Measurements from ENCODE around the gene NDUFB6.
A peak's percentile ranks its signal among the peaks of the same experiment; 100 is the strongest.
"Not testable (repeated sequence)": the region's sequence is repeated elsewhere in the genome, so short reads cannot be mapped to it uniquely, and the experiment has no call there.

The NDUFB6 gene

GRCh38 chr9:32571969-32572899 lies 725 bp downstream of the NDUFB6 start:
- DNase-seq (ENCODE audit: low read depth in 3 of 3) = peak in 2 of 3 experiments; percentile 61 to 68

DNA sequence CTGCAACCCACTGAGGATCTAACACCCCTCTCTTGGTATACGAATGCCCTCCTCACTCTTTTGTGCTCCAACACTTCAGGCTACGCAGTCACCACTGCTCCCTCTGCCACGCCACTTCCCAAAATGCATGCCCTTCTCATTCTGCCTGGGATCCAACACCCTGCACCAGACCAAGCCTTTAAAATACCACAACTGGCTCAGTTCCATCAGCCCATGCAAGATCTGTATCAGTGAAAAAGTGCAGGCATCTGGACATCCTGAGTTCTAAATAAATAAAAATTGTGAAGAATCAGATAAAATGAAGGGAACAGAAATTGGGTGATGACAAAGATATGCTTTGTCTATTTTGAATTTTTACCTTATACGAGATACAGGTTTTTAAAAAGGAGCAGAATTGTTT lies 2.7 kb downstream of the NDUFB6 start:
- no peak for DNase-seq (ENCODE audit: low read depth in 3 of 3)

- no peak for DNase-seq (ENCODE audit: low read depth in 3 of 3)
Measured at GRCh38 chr9:32566770-32567169, 6.2 kb downstream of the NDUFB6 start.

GRCh38 chr9:32565967-32566366 lies 7.0 kb downstream of the NDUFB6 start:
- DNase-seq (ENCODE audit: low read depth in 3 of 3) = no peak

GRCh38 chr9:32558408-32558934 lies 14.5 kb downstream of the NDUFB6 start:
- DNase-seq (ENCODE audit: low read depth in 3 of 3) = no peak

DNA sequence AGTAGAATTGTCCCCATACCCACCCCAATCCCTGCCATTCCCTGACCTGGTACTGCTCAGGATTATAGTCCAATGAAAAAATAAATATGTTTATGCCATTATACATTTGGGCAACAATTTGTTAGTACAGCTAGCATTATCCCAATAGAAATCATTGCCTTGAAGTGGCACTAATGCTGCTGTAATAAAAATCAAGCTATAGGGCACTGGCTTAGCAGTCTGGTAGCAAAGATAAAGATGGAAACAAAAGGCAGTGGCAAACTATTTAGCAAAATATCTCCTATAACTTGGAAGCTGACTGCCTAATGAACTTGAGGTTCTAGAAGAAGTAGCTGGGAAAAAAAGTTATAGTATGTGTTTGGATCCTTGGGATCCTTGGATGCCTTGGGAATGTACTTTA lies 18.4 kb downstream of the NDUFB6 start:
- DNase-seq (ENCODE audit: low read depth in 3 of 3) = no peak

DNA sequence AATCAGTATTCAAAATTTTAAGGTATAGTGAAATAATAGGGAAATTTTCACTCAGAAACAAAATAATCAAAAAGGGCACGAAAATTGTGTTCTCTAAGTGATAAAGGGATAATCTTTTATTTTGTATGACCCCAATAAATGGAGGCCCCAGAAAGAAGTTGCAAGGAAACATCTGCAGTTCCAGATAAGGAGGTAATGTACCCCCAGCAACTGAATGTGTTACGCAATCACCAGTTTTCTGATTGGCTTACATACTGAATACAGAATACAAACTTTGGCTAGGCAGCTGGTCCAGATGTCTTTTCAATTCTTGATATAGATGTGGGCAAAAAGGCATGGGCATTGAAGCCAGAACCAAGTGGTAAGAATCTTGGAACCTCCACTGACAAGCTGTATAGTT lies 18.9 kb downstream of the NDUFB6 start:
- no peak for DNase-seq (ENCODE audit: low read depth in 3 of 3)

DNA sequence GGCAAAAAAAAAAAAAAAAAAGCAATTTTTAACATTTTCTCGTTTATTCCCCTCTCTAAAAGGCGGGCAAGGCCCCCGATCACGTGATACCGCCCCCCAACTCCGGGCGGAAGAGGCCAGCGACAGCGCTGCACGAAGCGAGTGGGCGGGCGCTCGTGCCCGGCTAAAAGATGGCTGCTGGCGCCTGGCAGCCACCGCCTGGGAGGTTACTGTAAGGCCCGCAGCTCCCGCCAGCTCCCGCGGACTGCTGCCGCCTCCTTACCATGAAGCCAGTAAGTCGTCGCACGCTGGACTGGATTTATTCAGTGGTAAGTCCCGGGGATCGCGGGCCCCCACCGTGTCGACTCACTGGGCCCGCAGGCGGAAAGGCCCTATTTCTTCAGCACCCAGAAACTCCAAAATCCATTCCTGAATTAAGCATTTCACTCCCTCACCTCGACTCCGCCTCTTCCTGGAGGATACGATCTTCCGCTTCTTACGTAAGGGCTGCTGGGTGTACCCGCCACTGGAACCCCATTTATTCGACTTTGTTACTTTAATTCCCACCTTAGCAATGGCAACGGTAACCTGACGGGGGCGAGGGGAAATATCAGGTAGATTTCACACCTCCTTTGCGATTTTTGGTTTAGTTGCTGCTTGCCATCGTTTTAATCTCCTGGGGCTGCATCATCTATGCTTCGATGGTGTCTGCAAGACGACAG lies 20.6 kb downstream of the NDUFB6 start, which contains the start of the genes SMIM27 and TOPORS:
Gene SMIM27, plus strand, starts transcription at position 156 of the 701 bp plus-strand sequence. Its CDS starts 108 bp downstream, at position 264.
Gene TOPORS, minus strand, starts transcription at position 415 of the 701 bp plus-strand sequence. Its CDS starts 150 bp downstream, at position 265.
- DNase-seq (ENCODE audit: low read depth in 3 of 3) = peak; percentile 83 to 88 (median 83)

- DNase-seq (ENCODE audit: low read depth in 3 of 3) = peak in 2 of 3 experiments; percentile 19 to 25
Measured at GRCh38 chr9:32551276-32552051, 21.5 kb downstream of the NDUFB6 start.

DNA sequence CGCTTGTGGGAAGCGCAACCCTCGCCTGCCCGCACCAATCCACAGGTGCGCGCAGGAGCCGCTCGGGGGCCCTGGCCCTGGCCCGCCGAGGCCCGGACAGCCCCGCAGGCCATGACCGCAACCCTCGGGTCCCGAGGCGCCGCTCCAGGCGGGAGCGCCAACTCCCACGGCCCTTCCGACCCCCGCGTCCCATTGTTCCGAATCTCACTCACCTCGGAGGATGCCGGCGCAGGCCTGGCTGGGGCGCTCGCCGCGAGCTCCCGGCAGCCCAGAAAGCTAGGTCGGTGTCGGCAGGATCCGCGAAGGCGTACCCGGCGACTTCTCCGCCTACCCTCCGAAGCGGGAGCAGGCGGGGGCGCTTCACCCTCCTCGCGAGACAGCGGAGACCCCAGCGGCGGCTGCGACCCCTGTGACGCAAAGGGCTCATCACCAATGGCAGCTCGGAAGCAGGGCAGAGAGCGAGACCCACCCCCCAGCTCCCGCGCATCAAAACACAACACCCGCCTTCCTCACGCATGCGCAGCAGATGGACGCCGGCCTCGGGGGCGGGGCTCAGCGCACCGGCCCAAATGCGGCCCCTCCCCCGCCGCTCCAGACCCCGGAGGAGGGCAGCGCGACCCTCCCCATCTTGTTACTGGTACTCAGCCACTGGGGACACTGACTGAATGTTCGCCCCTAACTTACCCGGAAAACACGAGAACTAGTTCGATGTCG lies 22.2 kb downstream of the NDUFB6 start:
- DNase-seq (ENCODE audit: low read depth in 3 of 3) = peak; percentile 87 to 91 (median 89)

DNA sequence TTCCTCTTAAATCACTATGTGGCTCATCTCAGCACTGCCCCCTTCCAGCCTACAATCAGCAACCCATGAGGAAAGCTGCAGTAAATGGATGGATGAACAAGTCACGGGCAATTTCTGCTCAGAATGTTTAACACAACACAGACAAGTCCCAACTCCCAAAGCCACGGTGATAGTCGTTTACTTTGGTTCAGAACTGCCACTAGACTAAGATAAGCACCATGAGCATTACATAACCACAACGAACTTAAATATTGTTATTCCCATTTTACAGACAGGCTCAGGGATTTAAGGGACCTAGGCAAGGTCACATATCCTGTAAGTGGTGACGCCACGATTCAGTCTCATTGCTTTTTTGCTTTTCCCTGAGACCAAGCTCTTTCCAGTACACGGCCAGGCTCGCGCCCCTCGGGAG lies 22.8 kb downstream of the NDUFB6 start:
- DNase-seq (ENCODE audit: low read depth in 3 of 3) = no peak

GRCh38 chr9:32548213-32548612 lies 24.7 kb downstream of the NDUFB6 start:
- not testable (repeated sequence) for DNase-seq (ENCODE audit: low read depth in 3 of 3)

- DNase-seq (ENCODE audit: low read depth in 3 of 3) = no peak
Measured at GRCh38 chr9:32545884-32546283, 27.1 kb downstream of the NDUFB6 start.

DNA sequence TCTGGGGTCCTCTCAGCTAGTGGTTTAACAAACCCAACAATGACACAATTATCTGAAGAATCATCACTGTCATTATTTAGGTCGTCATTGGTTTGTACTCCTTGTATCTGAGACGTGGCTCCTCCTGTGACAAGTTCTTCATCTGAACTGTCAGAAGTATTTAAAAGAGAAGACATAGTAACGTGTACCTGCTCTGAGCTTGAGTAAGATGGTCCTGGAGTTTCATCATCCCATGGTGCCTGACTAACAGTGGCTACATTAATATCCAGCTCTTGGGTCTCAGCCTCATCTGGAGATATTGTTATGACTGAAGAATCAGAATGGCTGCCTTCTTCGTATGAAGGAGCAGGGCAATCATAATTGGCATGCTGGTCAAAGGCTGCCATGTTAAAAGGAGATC lies 29.9 kb downstream of the NDUFB6 start:
- DNase-seq (ENCODE audit: low read depth in 3 of 3) = no peak

DNA sequence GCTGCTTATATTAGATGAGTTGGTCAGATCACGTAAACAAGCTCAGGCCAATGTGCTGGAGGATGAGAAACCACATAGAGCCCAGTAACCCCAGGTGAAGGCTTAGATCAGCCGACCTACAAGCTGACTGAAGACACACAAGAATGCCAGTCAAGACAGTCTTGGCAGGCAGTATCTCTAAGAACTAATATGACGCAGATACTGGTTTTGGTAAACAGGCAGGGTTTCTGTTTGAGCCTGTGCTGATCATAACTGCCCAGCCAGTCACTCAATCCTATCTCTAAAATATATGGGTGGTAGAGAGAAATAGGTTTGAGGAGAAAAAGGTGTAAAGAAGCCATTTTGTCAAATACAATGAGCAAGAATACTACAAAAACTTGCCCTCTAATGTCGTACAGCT lies 39.1 kb downstream of the NDUFB6 start:
- no peak for DNase-seq (ENCODE audit: low read depth in 3 of 3)

DNA sequence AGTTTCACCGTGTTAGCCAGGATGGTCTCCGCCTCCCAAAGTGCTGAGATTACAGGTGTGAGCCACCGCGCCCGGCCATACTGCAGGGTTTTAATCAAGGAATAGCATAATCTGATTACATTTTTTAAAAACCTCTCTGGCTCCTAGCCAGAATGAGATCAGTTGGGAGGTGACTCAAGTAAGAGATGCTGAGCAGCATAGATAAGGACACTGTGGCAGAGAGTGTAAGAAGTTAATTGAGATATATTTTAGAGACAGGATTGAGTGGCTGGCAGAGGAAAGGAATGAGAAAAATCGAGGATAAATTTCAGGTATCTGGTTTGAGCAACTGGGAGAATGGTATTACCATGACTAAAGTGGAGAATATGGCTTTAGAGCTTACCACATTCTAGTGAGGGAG lies 39.6 kb downstream of the NDUFB6 start:
- no peak for DNase-seq (ENCODE audit: low read depth in 3 of 3)

DNA sequence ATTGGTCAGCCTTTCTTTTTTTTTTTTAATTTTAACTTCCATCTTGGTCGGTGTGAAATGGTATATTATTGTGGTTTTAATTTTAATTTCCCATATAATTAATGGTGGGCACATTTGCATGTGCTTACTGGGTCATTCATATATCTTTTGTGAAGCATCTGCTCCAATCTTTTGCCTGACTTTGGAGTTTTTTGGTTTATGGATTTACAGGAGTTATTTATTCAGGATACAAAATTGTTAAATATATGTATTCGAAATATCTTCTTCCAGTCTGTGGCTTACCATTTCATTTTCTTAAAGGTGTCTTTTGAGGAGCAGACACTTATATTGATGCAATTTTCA lies 46.3 kb downstream of the NDUFB6 start:
- no peak for DNase-seq (ENCODE audit: low read depth in 3 of 3)

- peak; percentile 40 to 72 (median 71) for DNase-seq (ENCODE audit: low read depth in 3 of 3)
Measured at GRCh38 chr9:32526041-32526706, 46.8 kb downstream of the NDUFB6 start, which contains the start of gene RIGI. TSS of gene RIGI (minus strand) at chr9:32526196. CDS start at chr9:32526166, 30 bp downstream.

- DNase-seq (ENCODE audit: low read depth in 3 of 3) = no peak
Measured at GRCh38 chr9:32525709-32526030, 47.3 kb downstream of the NDUFB6 start.

GRCh38 chr9:32524892-32525708 lies 47.9 kb downstream of the NDUFB6 start:
- no peak for DNase-seq (ENCODE audit: low read depth in 3 of 3)
